PC-3 (cell line): ENCODE measurements around the gene CDH4. TPM values are rescaled to one million over a fixed set of nuclear protein-coding genes. Genes with fewer than 3 reads are reported as not detected.

Source experiments
- ATAC-seq: fragments of 200-7000 bp; cut with Tn5 transposase; 2 replicates; pipeline ENCODE4 v1.9.1; 2020; ENCODE audit warnings: mild to moderate bottlenecking, moderate library complexity
- BruUV-seq: library from RNA; stranded (reverse); fragments of 400-500 nt; replicated peaks from 2 replicates; lab custom pipeline; 2021; lab: Mats Ljungman, UMichigan
- CTCF ChIA-PET: fragments of 300-600 bp; sonication (Branson Sonifier 250); formaldehyde crosslinking; loops from one replicate; lab custom pipeline; 2022; ENCODE audit warnings: antibody characterized with exemption; lab: Charles Lee
- POLR2A ChIA-PET: fragments of 300-600 bp; sonication (Branson Sonifier 250); formaldehyde crosslinking; loops from one replicate; lab custom pipeline; 2022; ENCODE audit warnings: antibody characterized with exemption; ENCODE audit not compliant: unreplicated experiment; lab: Charles Lee
- DNase-seq: peaks from one replicate; pipeline ENCODE4 v3.0.0-alpha.2; 2015
- H2AFZ ChIP-seq: fragments of 300-600 bp; sonication (generic); 2 replicates; pipeline ENCODE4 v1.6.0; 2016; ENCODE audit warnings: antibody characterized with exemption, low read length
- H3F3A ChIP-seq: fragments of 300-600 bp; sonication (generic); one replicate; pipeline ENCODE4 v1.6.0; 2017; ENCODE audit warnings: antibody characterized with exemption, low read length, control low read depth, mild to moderate bottlenecking; ENCODE audit not compliant: unreplicated experiment
- H3K27ac ChIP-seq: fragments of 300-600 bp; sonication (generic); 2 replicates; pipeline ENCODE4 v1.5.1; 2016; ENCODE audit warnings: mild to moderate bottlenecking, low read length
- H3K27me3 ChIP-seq: fragments of 300-600 bp; sonication (generic); 2 replicates; pipeline ENCODE4 v1.6.1; 2016; ENCODE audit warnings: low read length, mixed read lengths
- H3K36me3 ChIP-seq: fragments of 300-600 bp; sonication (generic); 2 replicates; pipeline ENCODE4 v1.6.1; 2016; ENCODE audit warnings: low read depth, mixed run types, low read length, mixed read lengths
- H3K4me1 ChIP-seq: fragments of 300-600 bp; sonication (generic); 2 replicates; pipeline ENCODE4 v1.5.1; 2016; ENCODE audit warnings: low read length; ENCODE audit not compliant: insufficient read depth
- H3K4me2 ChIP-seq: fragments of 300-600 bp; sonication (generic); 2 replicates; pipeline ENCODE4 v1.6.0; 2016; ENCODE audit warnings: low read length
- H3K4me3 ChIP-seq: fragments of 300-600 bp; sonication (generic); 2 replicates; pipeline ENCODE4 v1.5.1; 2016; ENCODE audit warnings: mild to moderate bottlenecking, low read length, mixed read lengths
- H3K79me2 ChIP-seq: fragments of 300-600 bp; sonication (generic); 2 replicates; pipeline ENCODE4 v1.6.1; 2017; ENCODE audit warnings: low read length, mixed read lengths
- H3K9ac ChIP-seq: fragments of 300-600 bp; sonication (generic); 2 replicates; pipeline ENCODE4 v1.6.0; 2016; ENCODE audit warnings: mild to moderate bottlenecking, low read length
- H3K9me2 ChIP-seq: fragments of 300-600 bp; sonication (generic); replicated peaks from 2 replicates; pipeline ENCODE4 v1.6.1; 2016; ENCODE audit warnings: mixed run types, low read length, mixed read lengths
- H3K9me3 ChIP-seq: fragments of 300-600 bp; sonication (generic); 2 replicates; pipeline ENCODE4 v1.6.1; 2016; ENCODE audit warnings: low read length, mixed read lengths
- H4K20me1 ChIP-seq: fragments of 300-600 bp; sonication (generic); 2 replicates; pipeline ENCODE4 v1.6.1; 2016; ENCODE audit warnings: low read length, mixed read lengths
- EZH2 ChIP-seq: fragments of 300-600 bp; sonication (generic); IDR thresholded peaks from one replicate; pipeline ENCODE4 v1.6.1; 2017; ENCODE audit warnings: antibody characterized with exemption, mild to moderate bottlenecking, low read length; ENCODE audit not compliant: unreplicated experiment
- EZH2phosphoT487 ChIP-seq: fragments of 300-600 bp; sonication (generic); IDR thresholded peaks from 2 replicates; pipeline ENCODE4 v1.6.1; 2018; ENCODE audit warnings: mild to moderate bottlenecking, antibody characterized with exemption, low read length, borderline replicate concordance
- intact Hi-C: fragments of 100-400 bp; cut with micrococcal nuclease; formaldehyde crosslinking; loops from 2 replicates; pipeline ENCODE4 v1.9.0; 2023
- total RNA-seq: library from RNA; depleted of rRNA; stranded (reverse); fragments of >200 nt; gene quantifications from 2 replicates; pipeline ENCODE4 v1.2.3, GENCODE V29; 2014
- TF ChIP-seq, protein P1 (sequence below): fragments of 300-600 bp; sonication (generic); conservative IDR thresholded peaks from 2 replicates; pipeline ENCODE4 v1.5.1; 2017; ENCODE audit warnings: antibody characterized with exemption, low read depth, mild to moderate bottlenecking, low read length

CDH4 gene
- total RNA-seq, 1 experiment from 2014 or later = not detected

GRCh38 chr20:61753987-61754956 is 502.2 kb downstream of the CDH4 start:
- Histone ChIP-seq H3K4me3 (no peak overlapping the region), H2AFZ (no peak overlapping the region), H3K9me3 (no peaks in the 10 kb centered on the region), H3K4me1 (no peaks in the 10 kb centered on the region), H3K9me2 (no peaks in the 10 kb centered on the region), H3K9ac (no peak overlapping the region), H3F3A (no peaks in the 10 kb centered on the region), H4K20me1 (no peaks in the 10 kb centered on the region), H3K27me3 (peaks cover 38% of the 10 kb centered on the region), H3K4me2 (no peak overlapping the region), H3K79me2 (no peaks in the 10 kb centered on the region), H3K36me3 (no peaks in the 10 kb centered on the region), H3K27ac (no peak overlapping the region)
- BruUV-seq = no TSS peak
- intact Hi-C loops = no loop called here
- ATAC-seq (no peak), DNase-seq (no peak)
- ChIA-PET CTCF (no interaction called here), POLR2A (no interaction called here)
- TF ChIP-seq EZH2 (no peak), EZH2phosphoT487 (no peak)
- TF ChIP-seq, protein P1, sequence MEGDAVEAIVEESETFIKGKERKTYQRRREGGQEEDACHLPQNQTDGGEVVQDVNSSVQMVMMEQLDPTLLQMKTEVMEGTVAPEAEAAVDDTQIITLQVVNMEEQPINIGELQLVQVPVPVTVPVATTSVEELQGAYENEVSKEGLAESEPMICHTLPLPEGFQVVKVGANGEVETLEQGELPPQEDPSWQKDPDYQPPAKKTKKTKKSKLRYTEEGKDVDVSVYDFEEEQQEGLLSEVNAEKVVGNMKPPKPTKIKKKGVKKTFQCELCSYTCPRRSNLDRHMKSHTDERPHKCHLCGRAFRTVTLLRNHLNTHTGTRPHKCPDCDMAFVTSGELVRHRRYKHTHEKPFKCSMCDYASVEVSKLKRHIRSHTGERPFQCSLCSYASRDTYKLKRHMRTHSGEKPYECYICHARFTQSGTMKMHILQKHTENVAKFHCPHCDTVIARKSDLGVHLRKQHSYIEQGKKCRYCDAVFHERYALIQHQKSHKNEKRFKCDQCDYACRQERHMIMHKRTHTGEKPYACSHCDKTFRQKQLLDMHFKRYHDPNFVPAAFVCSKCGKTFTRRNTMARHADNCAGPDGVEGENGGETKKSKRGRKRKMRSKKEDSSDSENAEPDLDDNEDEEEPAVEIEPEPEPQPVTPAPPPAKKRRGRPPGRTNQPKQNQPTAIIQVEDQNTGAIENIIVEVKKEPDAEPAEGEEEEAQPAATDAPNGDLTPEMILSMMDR = no peak

GRCh38 chr20:61754976-61755778 is 503.1 kb downstream of the CDH4 start:
- Histone ChIP-seq H3F3A (no peaks in the 10 kb centered on the region), H4K20me1 (no peaks in the 10 kb centered on the region), H3K4me3 (no peak overlapping the region), H3K79me2 (no peaks in the 10 kb centered on the region), H3K27ac (no peak overlapping the region), H3K4me1 (no peaks in the 10 kb centered on the region), H3K36me3 (no peaks in the 10 kb centered on the region), H3K4me2 (no peak overlapping the region), H3K9me2 (no peaks in the 10 kb centered on the region), H2AFZ (no peak overlapping the region), H3K27me3 (peaks cover 46% of the 10 kb centered on the region), H3K9ac (no peak overlapping the region), H3K9me3 (no peaks in the 10 kb centered on the region)
- POLR2A ChIA-PET = no interaction called here
- BruUV-seq = no TSS peak
- ATAC-seq (no peak), DNase-seq (no peak)
- CTCF ChIA-PET = no interaction called here
- TF ChIP-seq, protein P1 = no peak
- TF ChIP-seq EZH2 (no peak), EZH2phosphoT487 (no peak)
- intact Hi-C loops = no loop called here
